Ovary (tissue), 9 donors: ENCODE data around the gene EDIL3. TPM values are rescaled to one million over a fixed set of nuclear protein-coding genes. Genes with fewer than 3 reads are reported as not detected.

Source experiments
- DNase-seq, 5 donors: peaks; one replicate each; pipeline ENCODE4 v3.0.0-alpha.2; 2019 to 2020
- H3K27ac ChIP-seq, 2 donors: fragments of 200-600 bp; one replicate each; pipeline versions ENCODE4 v1.5.1 to v1.8.0; 2019 to 2022
- H3K27me3 ChIP-seq: fragments of 200-600 bp; one replicate; pipeline ENCODE4 v1.8.0; 2022
- H3K36me3 ChIP-seq: fragments of 200-600 bp; sonication (generic); one replicate; pipeline ENCODE4 v1.5.1; 2019
- H3K4me1 ChIP-seq: one replicate; pipeline ENCODE4 v1.8.1; 2013; ENCODE audit warnings: mild to moderate bottlenecking, moderate library complexity; ENCODE audit not compliant: insufficient read depth
- H3K4me3 ChIP-seq: fragments of 200-600 bp; sonication (generic); one replicate; pipeline ENCODE4 v1.5.1; 2017
- H3K9me3 ChIP-seq, 2 donors: fragments of 200-600 bp in 1 of 2; sonication (generic) in 1 of 2; one replicate each; pipeline versions ENCODE4 v1.5.1 to v1.8.1; 2013 to 2019; ENCODE audit warnings: mild to moderate bottlenecking in 1 of 2, moderate library complexity in 1 of 2
- EP300 ChIP-seq: sonication (generic); formaldehyde crosslinking; IDR thresholded peaks from one replicate; pipeline ENCODE4 v1.6.1; 2017; ENCODE audit warnings: antibody characterized with exemption
- POLR2A ChIP-seq: fragments of 450-650 bp; IDR thresholded peaks from one replicate; pipeline ENCODE4 v1.6.1; 2017; ENCODE audit warnings: antibody characterized with exemption, mild to moderate bottlenecking, moderate library complexity
- WGBS, 3 donors: extraction: QIAGEN DNeasy Blood & Tissue Kit in 1 of 3; methylation state at CpG; one replicate each; pipeline versions ENCODE4 v1.1.5 to v1.1.7; 2013 to 2017; 5-methylcytosine and 5-hydroxymethylcytosine counted together
- intact Hi-C, 4 donors: fragments of 100-400 bp; cut with DNase I; formaldehyde crosslinking; loops; one replicate each; pipeline versions ENCODE4 v1.11.0 to v1.15.1; 2022 to 2023
- polyA plus RNA-seq, 2 donors: library from polyadenylated mRNA; stranded (reverse); fragments of 200-250 nt in 1 of 2; fragments of 350-450 nt in 1 of 2; fragmentation: Illumina TruSeq in 1 of 2; extraction: RNeasy Lipid Tissue Mini Kit (QIAGEN cat#74804) in 1 of 2; gene quantifications; one replicate each; pipeline ENCODE4 v1.2.3, GENCODE V29; 2013 to 2014
- total RNA-seq, 7 donors: library from RNA; depleted of rRNA in 2 of 7; stranded (reverse); fragments of >200 nt in 2 of 7; fragmentation: NEBNext Ultra II Directional in 3 of 7; extraction: Animal tissue kit (Norgen Biotek cat#: 25700) in 3 of 7; gene quantifications; one replicate each; pipeline versions ENCODE4 v1.1.0 to v1.2.4, GENCODE V29; 2016 to 2023
- TF ChIP-seq, protein P1 (sequence below), 3 donors: fragments of 450-650 bp in 2 of 3; fragments of 200-600 bp in 1 of 3; IDR thresholded peaks; one replicate each; pipeline versions ENCODE4 v1.5.1 to v1.8.0; 2016 to 2022; ENCODE audit warnings: antibody characterized with exemption in 3 of 3, mild to moderate bottlenecking in 1 of 3
- donor health status: DM: no; HTN: no; CAD: no; lungs with moderate emphysema.
- donor health status: DM: no; HTN: no; CAD: no.
- donor health status: Bipolar disorder and iron deficiency.
- donor health status: DM: yes; HTN: yes; CAD: no.
- donor health status: DM: no; HTN: no; CAD: no.
- donor health status: DM: yes; HTN: yes; CAD: no.

Gene EDIL3
- total and polyA plus RNA-seq, 9 donors: 5.9 to 41.5 (median 9.7) TPM

DNA sequence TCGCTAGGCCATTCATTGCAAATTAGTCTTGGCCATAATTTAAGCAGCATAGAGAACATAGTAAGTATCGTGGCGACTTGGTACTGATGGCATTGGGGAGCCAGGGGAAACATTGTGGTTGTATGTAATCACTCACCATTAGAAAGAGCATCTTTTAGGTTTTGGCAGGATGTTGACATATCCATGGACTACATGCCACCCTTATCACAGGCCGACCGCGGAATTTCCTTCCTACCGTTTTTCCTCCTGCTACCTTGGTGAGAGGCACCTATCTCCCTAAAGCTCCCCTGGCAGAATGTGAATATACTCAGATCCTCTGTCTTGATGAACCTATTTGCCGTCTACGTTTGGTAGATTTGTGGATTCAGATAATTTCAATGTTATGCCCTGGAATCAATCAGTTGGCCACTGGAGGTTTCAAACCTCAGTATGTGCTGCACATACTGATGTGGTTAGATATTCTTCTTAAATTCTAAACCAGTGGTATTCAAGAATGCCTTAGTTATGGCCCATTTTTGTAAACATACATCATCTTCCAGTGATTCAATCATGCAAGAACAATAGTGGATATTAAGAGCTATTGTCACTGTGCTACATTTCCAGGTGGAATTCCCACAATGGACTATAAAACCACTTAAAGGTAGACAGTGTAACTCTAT is 393.0 kb downstream of the EDIL3 start:
- no peaks in the 10 kb centered on the region for H3K9me3 ChIP-seq
- DNase-seq: no peak

DNA sequence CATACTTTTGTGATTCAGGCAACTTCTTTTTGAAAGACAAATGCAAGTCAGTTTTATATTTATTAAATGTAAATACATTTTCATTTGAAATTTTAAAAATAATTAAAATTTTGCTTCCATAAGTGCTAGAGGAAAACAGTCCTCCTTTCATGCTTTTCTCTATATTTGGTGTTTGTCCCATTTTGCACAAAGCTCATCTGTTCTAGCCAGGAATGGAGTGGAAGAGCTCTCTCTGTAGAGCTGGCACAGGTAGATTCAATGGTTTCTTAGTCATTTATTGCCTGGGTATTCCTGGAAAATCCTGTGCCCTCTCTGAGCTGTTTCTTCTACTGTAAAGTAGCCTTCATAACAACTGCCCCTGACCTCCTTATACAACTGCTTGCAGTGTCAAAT is 396.4 kb downstream of the EDIL3 start:
- Histone ChIP-seq H3K4me1 (no peaks in the 10 kb centered on the region), H3K27ac (no peak overlapping the region), H3K36me3 (no peaks in the 10 kb centered on the region), H3K9me3 (no peaks in the 10 kb centered on the region), H3K4me3 (no peak overlapping the region), H3K27me3 (no peaks in the 10 kb centered on the region)
- no peak for DNase-seq
- no peak for TF ChIP-seq EP300
- TF ChIP-seq POLR2A: no peak
- TF ChIP-seq, protein P1, sequence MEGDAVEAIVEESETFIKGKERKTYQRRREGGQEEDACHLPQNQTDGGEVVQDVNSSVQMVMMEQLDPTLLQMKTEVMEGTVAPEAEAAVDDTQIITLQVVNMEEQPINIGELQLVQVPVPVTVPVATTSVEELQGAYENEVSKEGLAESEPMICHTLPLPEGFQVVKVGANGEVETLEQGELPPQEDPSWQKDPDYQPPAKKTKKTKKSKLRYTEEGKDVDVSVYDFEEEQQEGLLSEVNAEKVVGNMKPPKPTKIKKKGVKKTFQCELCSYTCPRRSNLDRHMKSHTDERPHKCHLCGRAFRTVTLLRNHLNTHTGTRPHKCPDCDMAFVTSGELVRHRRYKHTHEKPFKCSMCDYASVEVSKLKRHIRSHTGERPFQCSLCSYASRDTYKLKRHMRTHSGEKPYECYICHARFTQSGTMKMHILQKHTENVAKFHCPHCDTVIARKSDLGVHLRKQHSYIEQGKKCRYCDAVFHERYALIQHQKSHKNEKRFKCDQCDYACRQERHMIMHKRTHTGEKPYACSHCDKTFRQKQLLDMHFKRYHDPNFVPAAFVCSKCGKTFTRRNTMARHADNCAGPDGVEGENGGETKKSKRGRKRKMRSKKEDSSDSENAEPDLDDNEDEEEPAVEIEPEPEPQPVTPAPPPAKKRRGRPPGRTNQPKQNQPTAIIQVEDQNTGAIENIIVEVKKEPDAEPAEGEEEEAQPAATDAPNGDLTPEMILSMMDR (IDR thresholded peaks at IDR 0.05): no peak
- intact Hi-C loops: no loop called here

More for the DNA sequence above, 393.0 kb downstream of the EDIL3 start:
- no peak overlapping the region for H3K27ac ChIP-seq
- H3K4me3 ChIP-seq: no peak overlapping the region
- H3K4me1 ChIP-seq: no peaks in the 10 kb centered on the region
- intact Hi-C loops: no loop called here
- WGBS, 3 donors: 94 to 95% (median 95%) methylated on average over 9 of the region's 9 CpGs
- H3K36me3 ChIP-seq: no peaks in the 10 kb centered on the region
- no peaks in the 10 kb centered on the region for H3K27me3 ChIP-seq
- TF ChIP-seq EP300: no peak
- TF ChIP-seq POLR2A: no peak
- TF ChIP-seq, protein P1 (IDR thresholded peaks at IDR 0.05): no peak

DNA sequence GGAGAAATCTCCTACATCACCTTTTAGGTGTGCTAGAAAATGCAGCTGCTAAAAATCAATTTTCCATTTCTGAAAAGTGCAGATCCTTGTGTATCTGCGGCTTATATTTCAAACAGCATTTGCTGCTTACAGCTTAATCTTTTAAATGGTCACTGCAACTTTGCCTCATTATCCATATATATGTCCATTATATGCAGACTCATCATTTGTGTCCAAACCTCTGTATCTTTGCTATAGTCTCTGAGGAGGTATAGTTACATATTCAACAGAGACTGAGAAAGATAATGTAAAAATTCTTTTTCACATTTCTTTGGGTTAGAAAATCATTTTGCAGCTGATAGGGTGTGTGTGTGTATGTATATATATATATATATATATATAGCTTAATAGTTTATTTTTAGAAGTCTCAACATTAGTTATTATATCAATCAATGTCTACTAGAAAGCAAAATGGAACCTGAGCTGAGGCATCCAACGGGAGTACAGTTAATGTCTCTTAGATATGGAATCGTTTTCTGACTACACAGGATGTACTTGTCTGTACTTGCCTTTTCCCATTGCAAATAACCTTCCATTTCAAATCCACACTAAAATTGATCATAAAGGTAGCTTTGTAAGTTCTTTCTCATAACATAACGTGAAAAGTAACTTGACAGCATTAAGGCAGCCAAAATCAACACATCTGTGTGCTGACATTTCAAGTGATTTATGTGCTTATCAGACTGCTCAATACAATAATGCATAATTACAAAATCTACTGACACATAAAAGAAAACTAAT is 397.0 kb downstream of the EDIL3 start:
- no peak overlapping the region for H3K27ac ChIP-seq
- no peaks in the 10 kb centered on the region for H3K36me3 ChIP-seq
- H3K4me1 ChIP-seq: no peaks in the 10 kb centered on the region
- WGBS, 3 donors: 70 to 82% (median 73%) methylated on average over 4 of the region's 4 CpGs
- H3K4me3 ChIP-seq: no peak overlapping the region
- intact Hi-C loops: no loop called here
- TF ChIP-seq POLR2A (no peak), EP300 (no peak)
- TF ChIP-seq, protein P1 (IDR thresholded peaks at IDR 0.05): no peak
- H3K27me3 ChIP-seq: no peaks in the 10 kb centered on the region
- no peaks in the 10 kb centered on the region for H3K9me3 ChIP-seq
- DNase-seq: no peak

DNA sequence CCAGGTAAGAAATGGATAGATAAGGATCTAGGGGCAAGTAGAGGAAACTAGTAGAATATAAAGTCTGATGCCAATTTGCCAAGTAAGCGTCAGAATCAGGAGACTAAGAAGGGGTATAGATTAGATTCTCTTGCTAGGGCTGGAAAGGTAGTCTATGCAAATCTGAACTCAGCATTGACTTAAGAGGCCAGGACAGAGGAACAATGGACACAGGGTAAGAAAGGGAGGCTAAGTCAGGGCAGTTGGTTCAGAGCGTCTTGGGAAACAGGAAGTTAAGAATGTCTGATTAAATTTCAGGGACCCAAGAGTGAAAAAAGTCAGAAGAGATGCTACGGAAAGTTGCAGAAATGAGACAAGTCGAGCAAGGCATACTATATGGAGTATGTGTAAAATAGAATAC is 400.8 kb downstream of the EDIL3 start:
- Histone ChIP-seq H3K27me3 (no peaks in the 10 kb centered on the region), H3K4me1 (no peaks in the 10 kb centered on the region), H3K27ac (no peak overlapping the region), H3K4me3 (no peak overlapping the region), H3K9me3 (no peaks in the 10 kb centered on the region), H3K36me3 (no peaks in the 10 kb centered on the region)
- no peak for DNase-seq
- intact Hi-C loops: no loop called here
- no peak for TF ChIP-seq EP300
- TF ChIP-seq, protein P1 (IDR thresholded peaks at IDR 0.05): no peak
- WGBS, 3 donors: 89 to 98% (median 95%) methylated on average over 4 of the region's 4 CpGs
